ENCODE measurements around the gene ADGRG2. TPM values are rescaled to one million over a fixed set of nuclear protein-coding genes. Genes with fewer than 3 reads are reported as not detected.
"Not testable (repeated sequence)": the region's sequence is repeated elsewhere in the genome, so short reads cannot be mapped to it uniquely, and the experiment has no call there.

The ADGRG2 gene
- total RNA-seq, 2 experiments from 2014 or later, result not detected

- Mint-ChIP-seq H3K4me1 (ENCODE audit: low read depth) (no peaks in the 10 kb centered on the region), H3K27me3 (ENCODE audit: low read depth) (no peaks in the 10 kb centered on the region), H3K9me3 (no peaks in the 10 kb centered on the region), H3K27ac (no peak overlapping the region), H3K4me3 (no peak overlapping the region), H3K36me3 (ENCODE audit: low read depth) (no peaks in the 10 kb centered on the region)
- CTCF ChIA-PET, result no interaction called here
- DNase-seq, result no peak
- intact Hi-C loops (cut with micrococcal nuclease), result no loop called here
Observed at GRCh38 chrX:19024366-19024765, 97.9 kb downstream of the ADGRG2 start.

GRCh38 chrX:19019996-19020395 lies 102.3 kb downstream of the ADGRG2 start:
- CTCF ChIA-PET, result no interaction called here
- Mint-ChIP-seq H3K4me1 (ENCODE audit: low read depth) (no peaks in the 10 kb centered on the region), H3K27ac (no peak overlapping the region), H3K9me3 (no peaks in the 10 kb centered on the region), H3K4me3 (no peak overlapping the region), H3K27me3 (ENCODE audit: low read depth) (no peaks in the 10 kb centered on the region), H3K36me3 (ENCODE audit: low read depth) (no peaks in the 10 kb centered on the region)
- intact Hi-C loops (cut with micrococcal nuclease), result no loop called here
- DNase-seq, result no peak

GRCh38 chrX:19017271-19017670 lies 105.0 kb downstream of the ADGRG2 start:
- Mint-ChIP-seq H3K4me1 (ENCODE audit: low read depth) (no peaks in the 10 kb centered on the region), H3K9me3 (no peaks in the 10 kb centered on the region), H3K36me3 (ENCODE audit: low read depth) (no peaks in the 10 kb centered on the region), H3K27ac (no peak overlapping the region), H3K27me3 (ENCODE audit: low read depth) (no peaks in the 10 kb centered on the region), H3K4me3 (no peak overlapping the region)
- DNase-seq, result no peak
- intact Hi-C loops (cut with micrococcal nuclease), result no loop called here
- CTCF ChIA-PET, result no interaction called here

- H3K36me3 Mint-ChIP-seq (ENCODE audit: low read depth); intact Hi-C loops (cut with micrococcal nuclease): not testable (repeated sequence)
Observed at GRCh38 chrX:19016614-19017013, 105.7 kb downstream of the ADGRG2 start.

GRCh38 chrX:19007868-19008267 lies 114.4 kb downstream of the ADGRG2 start:
- Mint-ChIP-seq H3K4me3 (no peak overlapping the region), H3K27ac (no peak overlapping the region), H3K9me3 (no peaks in the 10 kb centered on the region), H3K36me3 (ENCODE audit: low read depth) (no peaks in the 10 kb centered on the region), H3K27me3 (ENCODE audit: low read depth) (no peaks in the 10 kb centered on the region), H3K4me1 (ENCODE audit: low read depth) (no peaks in the 10 kb centered on the region)
- CTCF ChIA-PET, result interaction anchor here (0.6 to 1.1 kb wide), 2 partner anchors 12 to 312 kb away, joined by 3 read pairs; no protein-coding TSS in a partner anchor
- intact Hi-C loops (cut with micrococcal nuclease), result no loop called here
- no peak for DNase-seq

More at GRCh38 chrX:19016614-19017013, 105.7 kb downstream of the ADGRG2 start:
- CTCF ChIA-PET; H3K4me1 Mint-ChIP-seq (ENCODE audit: low read depth); H3K27ac Mint-ChIP-seq; H3K4me3 Mint-ChIP-seq; H3K27me3 Mint-ChIP-seq (ENCODE audit: low read depth); DNase-seq; H3K9me3 Mint-ChIP-seq: not testable (repeated sequence)

GRCh38 chrX:19007011-19007410 lies 115.3 kb downstream of the ADGRG2 start:
- Mint-ChIP-seq H3K27me3 (ENCODE audit: low read depth) (no peaks in the 10 kb centered on the region), H3K4me1 (ENCODE audit: low read depth) (no peaks in the 10 kb centered on the region), H3K4me3 (no peak overlapping the region), H3K36me3 (ENCODE audit: low read depth) (no peaks in the 10 kb centered on the region), H3K9me3 (no peaks in the 10 kb centered on the region), H3K27ac (no peak overlapping the region)
- CTCF ChIA-PET, result interaction anchor here (1.1 kb wide), 1 partner anchor 11 kb away, joined by 3 read pairs; no protein-coding TSS in a partner anchor
- no peak for DNase-seq
- intact Hi-C loops (cut with micrococcal nuclease), result no loop called here

GRCh38 chrX:19005909-19006308 lies 116.4 kb downstream of the ADGRG2 start:
- H3K27ac Mint-ChIP-seq, result no peak overlapping the region
- CTCF ChIA-PET, result no interaction called here
- no peaks in the 10 kb centered on the region for H3K9me3 Mint-ChIP-seq
- H3K27me3 Mint-ChIP-seq (ENCODE audit: low read depth), result no peaks in the 10 kb centered on the region
- H3K4me3 Mint-ChIP-seq, result no peak overlapping the region
- no peaks in the 10 kb centered on the region for H3K4me1 Mint-ChIP-seq (ENCODE audit: low read depth)
- peak; percentile 7 for DNase-seq
- no peaks in the 10 kb centered on the region for H3K36me3 Mint-ChIP-seq (ENCODE audit: low read depth)
- intact Hi-C loops (cut with micrococcal nuclease), result no loop called here

GRCh38 chrX:19003756-19004155 lies 118.5 kb downstream of the ADGRG2 start:
- Mint-ChIP-seq H3K4me1 (ENCODE audit: low read depth) (no peaks in the 10 kb centered on the region), H3K36me3 (ENCODE audit: low read depth) (no peaks in the 10 kb centered on the region), H3K4me3 (no peak overlapping the region), H3K27me3 (ENCODE audit: low read depth) (no peaks in the 10 kb centered on the region), H3K27ac (no peak overlapping the region), H3K9me3 (no peaks in the 10 kb centered on the region)
- intact Hi-C loops (cut with micrococcal nuclease), result no loop called here
- CTCF ChIA-PET, result no interaction called here
- no peak for DNase-seq

GRCh38 chrX:18998653-18999052 lies 123.6 kb downstream of the ADGRG2 start:
- intact Hi-C loops (cut with micrococcal nuclease), result no loop called here
- CTCF ChIA-PET, result interaction anchor here (0.6 kb wide), 1 partner anchor 298 kb away, joined by 4 read pairs; no protein-coding TSS in a partner anchor

GRCh38 chrX:18997916-18998315 lies 124.4 kb downstream of the ADGRG2 start:
- Mint-ChIP-seq H3K9me3 (no peaks in the 10 kb centered on the region), H3K27ac (no peak overlapping the region), H3K27me3 (ENCODE audit: low read depth) (no peaks in the 10 kb centered on the region), H3K4me3 (no peak overlapping the region), H3K36me3 (ENCODE audit: low read depth) (no peaks in the 10 kb centered on the region), H3K4me1 (ENCODE audit: low read depth) (no peaks in the 10 kb centered on the region)
- no peak for DNase-seq
- CTCF ChIA-PET, result no interaction called here
- intact Hi-C loops (cut with micrococcal nuclease), result no loop called here

More at GRCh38 chrX:18998653-18999052, 123.6 kb downstream of the ADGRG2 start:
- H3K9me3 Mint-ChIP-seq, result no peaks in the 10 kb centered on the region
- no peaks in the 10 kb centered on the region for H3K27me3 Mint-ChIP-seq (ENCODE audit: low read depth)
- no peaks in the 10 kb centered on the region for H3K36me3 Mint-ChIP-seq (ENCODE audit: low read depth)
- no peak overlapping the region for H3K27ac Mint-ChIP-seq
- no peak overlapping the region for H3K4me3 Mint-ChIP-seq
- no peak for DNase-seq
- H3K4me1 Mint-ChIP-seq (ENCODE audit: low read depth), result no peaks in the 10 kb centered on the region

- H3K27me3 Mint-ChIP-seq (ENCODE audit: low read depth), result no peaks in the 10 kb centered on the region
- H3K27ac Mint-ChIP-seq, result no peak overlapping the region
- no peaks in the 10 kb centered on the region for H3K4me1 Mint-ChIP-seq (ENCODE audit: low read depth)
- H3K9me3 Mint-ChIP-seq, result no peaks in the 10 kb centered on the region
- DNase-seq, result no peak
- no peak overlapping the region for H3K4me3 Mint-ChIP-seq
- H3K36me3 Mint-ChIP-seq (ENCODE audit: low read depth), result no peaks in the 10 kb centered on the region
- CTCF ChIA-PET, result interaction anchor here (0.9 kb wide), 1 partner anchor 11 kb away, joined by 3 read pairs; no protein-coding TSS in a partner anchor
- intact Hi-C loops (cut with micrococcal nuclease), result no loop called here
Observed at GRCh38 chrX:18996536-18996935, 125.7 kb downstream of the ADGRG2 start.

GRCh38 chrX:18995221-18995620 lies 127.0 kb downstream of the ADGRG2 start:
- DNase-seq, result no peak
- Mint-ChIP-seq H3K36me3 (ENCODE audit: low read depth) (no peaks in the 10 kb centered on the region), H3K4me3 (no peak overlapping the region), H3K4me1 (ENCODE audit: low read depth) (no peaks in the 10 kb centered on the region), H3K27ac (no peak overlapping the region), H3K9me3 (no peaks in the 10 kb centered on the region), H3K27me3 (ENCODE audit: low read depth) (no peaks in the 10 kb centered on the region)
- CTCF ChIA-PET, result no interaction called here
- intact Hi-C loops (cut with micrococcal nuclease), result no loop called here

- Mint-ChIP-seq H3K27ac (no peak overlapping the region), H3K9me3 (no peaks in the 10 kb centered on the region), H3K36me3 (ENCODE audit: low read depth) (no peaks in the 10 kb centered on the region), H3K4me1 (ENCODE audit: low read depth) (no peaks in the 10 kb centered on the region), H3K4me3 (no peak overlapping the region), H3K27me3 (ENCODE audit: low read depth) (no peaks in the 10 kb centered on the region)
- CTCF ChIA-PET, result no interaction called here
- DNase-seq, result no peak
- intact Hi-C loops (cut with micrococcal nuclease), result no loop called here
Observed at GRCh38 chrX:18994713-18995112, 127.6 kb downstream of the ADGRG2 start.
